ENCODE results near the gene VAX1. TPM values are rescaled to one million over a fixed set of nuclear protein-coding genes. Genes with fewer than 3 reads are reported as not detected.
A peak's percentile ranks its signal among the peaks of the same experiment; 100 is the strongest.

VAX1 gene
- total and polyA plus RNA-seq, 2 experiments from 2014 or later: not detected

- 22 to 27% methylated on average over 5 of the region's 5 CpGs for WGBS, 2 experiments (ENCODE audit: low coverage in 1 of 2, low lambda C conversion rate in 2 of 2, missing lambda C conversion rate in 2 of 2)
Observed at GRCh38 chr10:117143103-117143823, 5.2 kb upstream of the VAX1 start.

GRCh38 chr10:117140525-117140902, 2.4 kb upstream of the VAX1 start:
- H3K36me3 ChIP-seq (ENCODE audit: low read depth): no peaks in the 10 kb centered on the region

More at GRCh38 chr10:117143103-117143823, 5.2 kb upstream of the VAX1 start:
- no peak overlapping the region for H3K9ac ChIP-seq
- no peaks in the 10 kb centered on the region for H3K9me3 ChIP-seq (ENCODE audit: low read depth)
- H3K4me3 ChIP-seq: no peak overlapping the region
- no peak overlapping the region for H3K27ac ChIP-seq
- H3K9me2 ChIP-seq (ENCODE audit: insufficient read depth): no peaks in the 10 kb centered on the region
- no peaks in the 10 kb centered on the region for H4K20me1 ChIP-seq (ENCODE audit: insufficient read depth)
- DNase-seq: no peak
- H3K4me1 ChIP-seq (ENCODE audit: insufficient read depth): no peaks in the 10 kb centered on the region
- no peaks in the 10 kb centered on the region for H3F3A ChIP-seq (ENCODE audit: insufficient read depth)
- no peak overlapping the region for H2AFZ ChIP-seq
- TF ChIP-seq EZH2phosphoT487 (IDR thresholded peaks at IDR 0.05; ENCODE audit: insufficient read depth, low read depth): no peak
- no peak for TF ChIP-seq EZH2 (IDR thresholded peaks at IDR 0.05; ENCODE audit: insufficient read depth, poor library complexity, severe bottlenecking)
- in situ Hi-C loops (cut with MboI): no loop called here
- no peaks in the 10 kb centered on the region for H3K36me3 ChIP-seq (ENCODE audit: low read depth)
- H3K79me2 ChIP-seq (ENCODE audit: insufficient read depth): no peaks in the 10 kb centered on the region
- no peak overlapping the region for H3K4me2 ChIP-seq (ENCODE audit: unreplicated experiment)
- peaks cover 70% of the 10 kb centered on the region for H3K27me3 ChIP-seq (replicated peaks; ENCODE audit: insufficient read depth)

GRCh38 chr10:117139581-117140524, 1.8 kb upstream of the VAX1 start:
- in situ Hi-C loops (cut with MboI): no loop called here
- H3K79me2 ChIP-seq (ENCODE audit: insufficient read depth): no peaks in the 10 kb centered on the region
- no peak for DNase-seq
- no peak overlapping the region for H3K9ac ChIP-seq
- no peaks in the 10 kb centered on the region for H3K36me3 ChIP-seq (ENCODE audit: low read depth)
- H3K4me3 ChIP-seq: no peak overlapping the region
- H3K27ac ChIP-seq: no peak overlapping the region
- H3K27me3 ChIP-seq (replicated peaks; ENCODE audit: insufficient read depth): peaks cover 76% of the 10 kb centered on the region
- no peaks in the 10 kb centered on the region for H3K9me2 ChIP-seq (ENCODE audit: insufficient read depth)
- no peak overlapping the region for H3K4me2 ChIP-seq (ENCODE audit: unreplicated experiment)
- 6% methylated on average over 42 to 61 of the region's 72 CpGs for WGBS, 2 experiments (ENCODE audit: low coverage in 1 of 2, low lambda C conversion rate in 2 of 2, missing lambda C conversion rate in 2 of 2)
- no peaks in the 10 kb centered on the region for H3K9me3 ChIP-seq (ENCODE audit: low read depth)
- H4K20me1 ChIP-seq (ENCODE audit: insufficient read depth): no peaks in the 10 kb centered on the region
- H3K4me1 ChIP-seq (ENCODE audit: insufficient read depth): no peaks in the 10 kb centered on the region; the same call in 1 of the 2 replicates
- no peak overlapping the region for H2AFZ ChIP-seq
- H3F3A ChIP-seq (ENCODE audit: insufficient read depth): no peaks in the 10 kb centered on the region
- peak; percentile 60; the same call in 1 of the 2 replicates for TF ChIP-seq EZH2phosphoT487 (IDR thresholded peaks at IDR 0.05; ENCODE audit: insufficient read depth, low read depth)
- peak; percentile 88 for TF ChIP-seq EZH2 (IDR thresholded peaks at IDR 0.05; ENCODE audit: insufficient read depth, poor library complexity, severe bottlenecking)

More at GRCh38 chr10:117140525-117140902, 2.4 kb upstream of the VAX1 start:
- Histone ChIP-seq H4K20me1 (ENCODE audit: insufficient read depth) (no peaks in the 10 kb centered on the region), H3K27ac (no peak overlapping the region), H3K79me2 (ENCODE audit: insufficient read depth) (no peaks in the 10 kb centered on the region), H3K27me3 (replicated peaks; ENCODE audit: insufficient read depth) (peaks cover 69% of the 10 kb centered on the region), H3K9ac (no peak overlapping the region), H3K4me2 (ENCODE audit: unreplicated experiment) (no peak overlapping the region), H3F3A (ENCODE audit: insufficient read depth) (no peaks in the 10 kb centered on the region), H3K4me3 (no peak overlapping the region), H2AFZ (no peak overlapping the region), H3K9me2 (ENCODE audit: insufficient read depth) (no peaks in the 10 kb centered on the region), H3K4me1 (ENCODE audit: insufficient read depth) (no peaks in the 10 kb centered on the region; the same call in 1 of the 2 replicates), H3K9me3 (ENCODE audit: low read depth) (no peaks in the 10 kb centered on the region)
- 8 to 12% methylated on average over 23 of the region's 23 CpGs for WGBS, 2 experiments (ENCODE audit: low coverage in 1 of 2, low lambda C conversion rate in 2 of 2, missing lambda C conversion rate in 2 of 2)
- TF ChIP-seq EZH2phosphoT487 (IDR thresholded peaks at IDR 0.05; ENCODE audit: insufficient read depth, low read depth) (no peak), EZH2 (IDR thresholded peaks at IDR 0.05; ENCODE audit: insufficient read depth, poor library complexity, severe bottlenecking) (no peak)
- no peak for DNase-seq
- in situ Hi-C loops (cut with MboI): no loop called here

- H3K4me2 ChIP-seq (ENCODE audit: unreplicated experiment): no peak overlapping the region
- no peak overlapping the region for H3K4me3 ChIP-seq
- no peak overlapping the region for H2AFZ ChIP-seq
- in situ Hi-C loops (cut with MboI): no loop called here
- H3K9me3 ChIP-seq (ENCODE audit: low read depth): no peaks in the 10 kb centered on the region
- TF ChIP-seq EZH2 (IDR thresholded peaks at IDR 0.05; ENCODE audit: insufficient read depth, poor library complexity, severe bottlenecking) (peak; percentile 59), EZH2phosphoT487 (IDR thresholded peaks at IDR 0.05; ENCODE audit: insufficient read depth, low read depth) (peak; percentile 80; the same call in 1 of the 2 replicates)
- no peaks in the 10 kb centered on the region; the same call in 1 of the 2 replicates for H3K4me1 ChIP-seq (ENCODE audit: insufficient read depth)
- H4K20me1 ChIP-seq (ENCODE audit: insufficient read depth): no peaks in the 10 kb centered on the region
- H3K27ac ChIP-seq: no peak overlapping the region
- no peak for DNase-seq
- H3K27me3 ChIP-seq (replicated peaks; ENCODE audit: insufficient read depth): peaks cover 75% of the 10 kb centered on the region
- H3F3A ChIP-seq (ENCODE audit: insufficient read depth): no peaks in the 10 kb centered on the region
- no peak overlapping the region for H3K9ac ChIP-seq
- H3K36me3 ChIP-seq (ENCODE audit: low read depth): no peaks in the 10 kb centered on the region
- H3K9me2 ChIP-seq (ENCODE audit: insufficient read depth): no peaks in the 10 kb centered on the region
- WGBS, 2 experiments (ENCODE audit: low coverage in 1 of 2, low lambda C conversion rate in 2 of 2, missing lambda C conversion rate in 2 of 2): 5% methylated on average over 17 to 19 of the region's 19 CpGs
- no peaks in the 10 kb centered on the region for H3K79me2 ChIP-seq (ENCODE audit: insufficient read depth)
Observed at GRCh38 chr10:117138838-117139580, 939 bp upstream of the VAX1 start.

Measured in GM23248 (cell line).